Ureter (tissue), 1 donor: Measurements from ENCODE around the gene ODF2L. TPM values are rescaled to one million over a fixed set of nuclear protein-coding genes. Genes with fewer than 3 reads are reported as not detected.
"Not testable (repeated sequence)": the region's sequence is repeated elsewhere in the genome, so short reads cannot be mapped to it uniquely, and the experiment has no call there.

ENCODE experiments used
- DNase-seq: peaks from one replicate; pipeline ENCODE4 v3.0.0-alpha.2; 2020; ENCODE audit warnings: low spot score
- total RNA-seq: library from RNA; stranded (reverse); gene quantifications from one replicate; pipeline ENCODE4 v1.2.4, GENCODE V29; 2023
- donor health status: DM: yes; HTN: yes; CAD: no.

The ODF2L gene
- total RNA-seq, 1 donor from 2014 or later: 60.4 TPM

DNA sequence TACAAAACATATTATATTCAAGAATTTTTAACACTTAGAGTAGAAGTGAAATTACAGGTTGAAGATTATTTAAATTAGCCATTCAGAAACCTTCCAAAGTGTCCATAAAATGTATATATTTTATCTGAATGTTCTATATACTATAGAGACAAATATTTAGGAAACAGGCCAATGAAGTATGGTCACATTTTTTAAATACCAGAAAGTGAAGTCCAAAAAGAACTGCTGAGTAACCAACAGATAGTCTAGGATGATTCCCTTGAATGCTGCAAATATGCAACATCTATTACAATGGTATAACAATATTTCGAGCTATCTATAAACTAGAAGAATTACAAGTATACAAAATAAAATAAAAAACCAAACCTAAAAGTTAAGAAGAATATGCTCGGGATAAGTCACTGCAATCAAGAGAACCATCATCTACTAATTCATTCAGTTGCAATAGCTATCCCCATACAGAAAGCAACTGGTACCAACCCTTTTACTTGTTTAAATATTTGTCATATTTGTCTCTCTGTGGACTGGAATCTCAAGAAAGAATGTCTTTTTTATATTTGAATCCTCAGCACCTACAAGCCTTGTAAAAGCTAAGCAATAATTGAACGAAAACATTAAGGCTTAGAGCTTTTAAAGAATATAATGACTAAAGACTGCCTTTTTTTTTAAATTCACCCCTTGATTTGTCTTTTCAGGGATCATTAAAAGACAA lies 8.1 kb downstream of the ODF2L start:
- no peak for DNase-seq

DNA sequence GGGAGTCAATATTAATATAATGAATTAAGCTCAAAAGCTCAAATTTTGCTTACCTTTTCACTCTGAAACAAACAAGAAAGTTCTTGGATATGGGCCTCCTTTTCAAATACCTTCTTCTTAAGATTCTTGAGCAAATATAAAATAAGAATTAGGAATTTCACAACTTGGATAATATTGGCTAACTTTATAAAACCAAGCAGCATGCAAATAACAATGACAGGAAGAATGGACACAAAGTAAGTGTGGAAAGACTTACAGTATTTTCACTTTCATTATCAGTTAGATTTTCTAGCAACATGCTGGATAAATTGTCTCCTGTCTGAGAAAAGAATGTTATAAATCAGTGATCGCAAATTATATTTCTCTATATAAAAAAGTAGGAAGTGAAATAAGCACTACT lies 13.2 kb downstream of the ODF2L start:
- DNase-seq: no peak

DNA sequence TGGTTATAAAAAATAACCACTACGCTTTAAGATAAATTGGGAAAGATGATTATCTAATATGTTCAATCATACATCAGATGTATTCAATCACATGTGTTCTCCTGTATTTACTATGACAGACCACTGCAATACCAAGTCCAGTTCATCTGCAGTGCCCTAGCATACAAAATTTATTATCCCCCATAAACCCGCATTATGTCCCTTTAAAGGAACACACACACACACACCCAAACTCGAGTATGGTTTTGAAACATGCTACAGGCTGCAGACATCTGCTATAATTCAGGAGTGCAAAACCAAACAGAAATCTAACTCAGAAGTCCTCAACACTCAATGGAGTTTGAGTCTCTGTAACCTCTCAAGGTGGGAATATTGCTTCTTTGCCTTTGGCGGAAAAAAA lies 14.9 kb downstream of the ODF2L start:
- no peak for DNase-seq

DNA sequence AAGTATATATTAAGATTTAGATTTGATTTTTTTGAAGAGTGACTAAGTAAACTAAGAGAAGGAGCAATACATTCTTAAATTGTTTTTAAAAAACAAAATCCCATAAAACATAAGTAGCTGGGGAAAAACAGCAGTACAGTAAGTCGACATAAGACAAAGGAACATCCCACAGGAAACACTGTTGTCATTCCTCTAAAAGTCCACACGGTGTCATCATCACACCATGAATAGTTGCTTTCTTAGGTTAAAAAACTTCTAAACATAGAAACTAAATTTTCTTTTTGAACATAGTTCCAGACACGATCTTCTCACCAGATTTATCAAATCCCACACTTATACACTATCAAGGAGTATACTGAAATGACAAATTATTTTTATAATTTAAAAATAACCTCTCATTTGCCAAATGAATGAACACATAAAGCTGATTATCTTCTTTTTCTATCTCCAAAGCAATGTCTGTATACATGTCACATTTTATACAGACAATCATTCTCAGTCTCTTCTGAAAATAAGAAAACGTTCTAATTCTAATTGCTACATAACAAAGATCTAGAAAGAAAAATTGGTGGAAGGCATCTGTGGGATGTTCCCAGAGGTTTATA lies 15.8 kb downstream of the ODF2L start:
- no peak for DNase-seq

DNA sequence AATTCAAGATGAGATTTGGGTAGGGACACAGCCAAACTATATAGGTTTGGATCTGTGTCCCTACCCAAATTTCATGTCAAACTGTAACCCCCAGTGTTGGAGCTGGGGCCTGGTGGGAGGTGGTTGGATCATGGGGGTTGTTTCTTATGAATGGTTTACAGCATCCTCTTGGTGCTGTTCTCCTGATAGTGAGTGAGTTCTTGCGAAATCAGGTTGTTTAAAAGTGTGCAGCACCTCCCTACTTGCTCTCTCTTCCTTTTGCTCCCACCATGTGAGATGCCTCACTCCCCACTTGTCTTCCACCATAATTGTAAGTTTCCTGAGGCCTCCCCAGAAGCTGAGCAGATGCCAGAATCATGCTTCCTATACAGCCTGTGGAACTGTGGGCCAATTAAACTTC lies 17.3 kb downstream of the ODF2L start:
- DNase-seq: no peak

DNA sequence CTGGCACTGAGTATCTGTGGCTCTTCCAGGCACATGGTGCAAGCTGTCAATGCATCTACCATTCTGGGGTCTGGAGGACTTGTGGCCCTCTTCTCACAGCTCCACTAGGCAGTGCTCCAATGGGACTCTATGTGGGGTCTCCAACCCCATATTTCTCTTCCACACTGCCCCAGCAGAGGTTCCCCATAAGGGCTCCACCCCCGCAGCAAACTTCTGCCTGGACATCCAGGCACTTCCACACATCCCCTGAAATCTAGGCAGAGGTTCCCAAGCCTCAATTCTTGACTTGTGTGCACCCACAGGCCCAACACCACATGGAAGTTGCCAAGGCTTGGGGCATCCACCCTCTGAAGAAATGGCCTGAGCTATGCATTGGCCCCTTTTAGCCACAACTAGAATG lies 18.8 kb downstream of the ODF2L start:
- no peak for DNase-seq

DNA sequence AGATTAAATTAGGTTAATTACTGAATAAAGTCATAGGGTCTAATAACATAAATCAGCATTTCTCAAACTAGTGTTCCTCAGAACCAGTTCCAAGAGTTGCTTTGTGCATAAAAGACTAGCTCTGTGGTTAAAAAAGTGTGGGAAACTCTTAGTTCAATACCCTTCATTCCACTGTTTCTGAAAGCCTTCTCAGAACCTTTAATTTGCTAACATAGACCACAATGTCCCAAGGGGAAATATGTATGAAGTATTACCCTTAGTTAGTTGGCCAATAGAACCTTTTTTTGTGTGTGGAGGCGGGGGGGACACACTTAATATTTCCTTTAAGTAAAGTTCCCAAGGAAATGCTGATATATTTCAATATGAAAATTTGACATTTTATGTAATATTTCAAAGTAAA lies 20.4 kb downstream of the ODF2L start:
- DNase-seq: no peak

DNA sequence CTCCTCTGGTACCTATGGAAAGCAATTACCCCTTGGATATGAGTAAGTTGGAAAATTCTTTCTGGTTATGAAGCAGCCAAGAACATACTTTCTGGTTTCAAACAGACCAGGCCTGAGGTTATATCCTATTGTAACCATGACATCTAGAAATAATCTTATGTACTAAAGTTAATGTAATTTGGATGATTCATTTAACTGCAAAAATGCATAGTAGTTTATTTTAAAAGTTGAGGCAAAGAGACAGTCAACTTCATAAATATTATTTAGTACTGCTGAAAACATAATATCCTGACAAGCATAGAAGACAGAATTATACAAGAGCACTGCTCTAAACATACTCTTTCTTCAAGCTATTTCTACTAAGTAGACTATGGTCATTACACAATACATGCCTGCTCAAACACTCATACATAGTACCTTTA lies 25.5 kb downstream of the ODF2L start:
- DNase-seq: no peak

DNA sequence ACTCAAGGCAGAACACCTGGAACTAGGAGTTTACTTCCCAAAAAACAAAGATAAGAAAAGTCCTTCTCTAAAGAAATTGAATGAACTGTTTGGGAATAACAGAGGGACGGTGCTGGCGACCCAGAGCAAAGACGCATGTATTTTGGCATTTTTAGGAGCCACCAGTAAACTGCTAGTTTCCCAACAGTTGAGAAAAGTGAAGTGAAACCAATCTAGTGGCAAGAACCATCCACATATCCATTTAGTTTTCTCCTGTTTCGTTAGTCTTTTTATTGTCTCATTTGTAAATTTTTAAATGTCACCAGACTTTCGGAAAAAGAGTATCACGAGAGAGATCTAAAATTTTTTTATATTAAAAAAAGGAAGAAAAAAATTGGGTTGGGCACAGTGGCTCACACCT lies 30.2 kb downstream of the ODF2L start:
- DNase-seq: no peak

DNA sequence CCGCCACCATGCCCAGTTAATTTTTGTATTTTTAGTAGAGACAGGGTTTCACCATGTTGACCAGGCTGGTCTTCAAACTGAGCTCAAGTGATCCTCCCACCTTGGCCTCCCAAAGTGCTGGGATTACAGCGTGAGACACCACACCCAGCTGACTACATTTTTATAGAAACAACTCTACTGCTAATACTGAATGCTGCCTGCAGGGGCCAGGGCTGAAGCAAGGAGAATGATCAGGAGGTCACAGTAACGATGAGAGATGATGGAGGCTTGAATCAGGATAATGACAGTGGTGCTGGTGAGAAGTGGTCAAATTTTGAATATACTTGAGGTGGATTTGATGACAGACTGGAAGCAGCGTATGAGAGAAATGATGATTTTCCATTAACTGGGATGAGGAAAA lies 33.3 kb downstream of the ODF2L start:
- no peak for DNase-seq

DNA sequence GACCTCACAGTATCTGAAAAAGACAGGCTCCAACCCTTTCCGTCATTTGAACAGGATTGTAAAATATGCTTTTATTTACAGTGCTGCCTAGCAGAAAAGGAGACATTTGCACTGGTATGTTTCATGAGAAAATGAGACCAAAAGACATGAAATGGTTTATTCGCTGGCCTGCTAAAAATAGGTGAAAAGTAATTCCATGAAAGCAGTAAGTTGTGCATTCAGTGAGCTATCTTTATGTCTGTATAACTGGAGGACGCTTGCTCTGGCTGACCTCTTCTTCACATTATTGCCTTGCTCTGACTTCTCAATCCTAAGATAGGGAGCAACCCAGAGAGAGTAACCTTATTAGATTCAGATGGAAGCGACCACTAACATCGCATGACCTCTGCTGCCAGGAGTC lies 38.3 kb downstream of the ODF2L start:
- DNase-seq: no peak

DNA sequence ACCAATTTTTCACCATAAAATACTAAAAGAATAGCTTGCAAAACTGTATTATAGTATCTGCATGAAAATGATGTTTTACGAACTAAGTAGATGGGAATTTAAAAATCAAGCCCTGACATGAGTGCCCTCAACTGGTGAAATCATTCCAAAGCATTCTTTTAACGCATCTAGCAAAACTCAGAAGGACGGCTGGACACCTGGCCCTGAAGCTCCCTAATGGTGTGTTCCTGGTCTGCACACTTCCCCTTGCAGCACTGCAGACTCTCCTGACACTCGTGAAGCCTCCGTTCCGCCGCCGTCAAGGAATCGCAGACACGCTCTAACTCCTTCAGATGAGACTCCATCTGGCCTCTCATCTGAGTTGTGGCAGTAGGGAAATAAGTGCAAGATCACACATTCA lies 39.9 kb downstream of the ODF2L start:
- no peak for DNase-seq

DNA sequence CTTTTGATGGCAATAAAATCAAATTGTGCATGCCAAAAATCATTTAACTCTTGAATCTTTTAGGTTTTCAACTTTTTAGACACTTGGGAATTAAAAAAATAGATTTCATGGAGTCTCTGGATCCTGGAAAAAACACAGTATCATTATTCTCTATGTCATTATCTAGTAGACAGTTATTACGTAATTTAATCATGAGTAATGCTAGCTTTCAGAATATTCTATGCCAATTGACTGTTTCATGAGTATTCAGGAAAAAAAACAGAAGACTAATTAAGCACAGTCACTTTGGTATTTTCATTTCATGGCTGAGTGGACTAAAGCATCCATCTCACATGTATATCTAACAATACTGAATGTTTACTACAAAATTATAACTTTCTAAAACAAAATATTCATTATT lies 44.0 kb downstream of the ODF2L start:
- DNase-seq: no peak

DNA sequence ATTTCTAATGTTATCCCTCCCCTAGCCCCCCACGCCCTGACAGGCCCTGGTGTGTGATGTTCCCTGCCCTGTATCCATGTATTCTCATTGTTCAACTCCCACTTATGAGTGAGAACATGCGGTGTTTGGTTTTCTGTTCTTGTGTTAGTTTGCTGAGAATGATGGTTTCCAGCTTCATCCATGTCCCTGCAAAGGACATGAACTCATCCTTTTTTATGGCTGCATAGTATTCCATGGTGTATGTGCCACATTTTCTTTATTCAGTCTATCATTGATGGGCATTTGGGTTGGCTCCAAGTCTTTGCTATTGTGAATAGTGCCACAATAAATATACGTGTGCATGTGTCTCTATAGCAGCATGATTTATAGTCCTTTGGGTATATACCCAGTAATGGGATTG lies 45.9 kb downstream of the ODF2L start:
- not testable (repeated sequence) for DNase-seq

DNA sequence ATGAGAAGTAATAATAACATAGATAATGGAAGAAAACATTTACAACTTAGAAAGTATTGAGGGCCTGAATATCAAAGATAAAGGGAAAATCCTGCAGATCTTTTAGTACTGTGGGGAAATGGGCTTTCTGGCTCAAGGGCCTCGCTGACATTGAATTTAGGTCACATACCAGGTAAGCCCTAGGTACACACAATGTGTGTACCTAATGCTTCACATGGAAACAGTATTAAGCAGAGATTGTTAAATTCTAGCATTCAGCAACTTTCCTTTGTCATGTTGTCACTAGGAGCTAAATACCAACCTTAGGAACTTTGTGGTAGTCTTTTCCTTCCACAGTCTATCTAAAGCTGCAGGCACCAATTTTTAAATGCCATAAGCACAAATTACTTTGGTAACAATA lies 49.7 kb downstream of the ODF2L start:
- DNase-seq: no peak

DNA sequence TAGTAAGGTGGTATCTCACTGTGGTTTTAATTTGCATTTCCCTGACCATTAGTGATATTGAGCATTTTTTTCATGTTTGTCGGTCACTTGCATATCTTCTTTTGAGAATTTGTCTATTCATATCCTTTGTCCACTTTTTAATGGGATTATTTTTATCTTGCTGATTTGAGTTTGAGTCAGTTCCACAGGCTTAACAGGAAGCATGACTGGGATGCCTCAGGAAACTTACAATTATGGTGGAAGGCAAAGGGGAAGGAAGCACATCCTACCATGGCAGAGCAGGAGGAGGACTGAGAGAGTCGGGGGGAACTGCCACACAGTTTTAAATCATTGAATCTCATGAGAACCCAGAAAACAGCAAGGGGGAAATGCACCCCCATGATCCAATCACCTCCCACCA lies 51.1 kb downstream of the ODF2L start:
- no peak for DNase-seq

DNA sequence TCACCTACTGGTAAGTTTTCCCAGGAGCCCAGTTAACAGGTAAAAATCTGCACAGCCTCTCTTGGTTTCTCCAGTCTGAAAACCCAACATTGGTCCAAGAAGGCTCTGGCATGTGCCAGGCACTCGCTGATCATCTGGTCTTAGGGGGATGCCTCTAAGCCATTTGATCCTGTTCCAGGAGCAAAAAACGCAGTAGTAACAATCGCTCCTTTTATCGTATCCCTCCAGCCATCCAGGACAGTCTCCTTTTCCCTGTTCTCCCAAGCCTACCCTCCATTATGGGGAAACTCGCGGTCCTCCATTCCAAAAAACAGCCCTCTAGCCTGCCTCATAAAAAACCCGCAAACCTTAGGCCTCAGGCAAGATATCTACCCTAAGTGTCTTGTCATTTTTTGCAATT lies 56.2 kb downstream of the ODF2L start:
- no peak for DNase-seq

DNA sequence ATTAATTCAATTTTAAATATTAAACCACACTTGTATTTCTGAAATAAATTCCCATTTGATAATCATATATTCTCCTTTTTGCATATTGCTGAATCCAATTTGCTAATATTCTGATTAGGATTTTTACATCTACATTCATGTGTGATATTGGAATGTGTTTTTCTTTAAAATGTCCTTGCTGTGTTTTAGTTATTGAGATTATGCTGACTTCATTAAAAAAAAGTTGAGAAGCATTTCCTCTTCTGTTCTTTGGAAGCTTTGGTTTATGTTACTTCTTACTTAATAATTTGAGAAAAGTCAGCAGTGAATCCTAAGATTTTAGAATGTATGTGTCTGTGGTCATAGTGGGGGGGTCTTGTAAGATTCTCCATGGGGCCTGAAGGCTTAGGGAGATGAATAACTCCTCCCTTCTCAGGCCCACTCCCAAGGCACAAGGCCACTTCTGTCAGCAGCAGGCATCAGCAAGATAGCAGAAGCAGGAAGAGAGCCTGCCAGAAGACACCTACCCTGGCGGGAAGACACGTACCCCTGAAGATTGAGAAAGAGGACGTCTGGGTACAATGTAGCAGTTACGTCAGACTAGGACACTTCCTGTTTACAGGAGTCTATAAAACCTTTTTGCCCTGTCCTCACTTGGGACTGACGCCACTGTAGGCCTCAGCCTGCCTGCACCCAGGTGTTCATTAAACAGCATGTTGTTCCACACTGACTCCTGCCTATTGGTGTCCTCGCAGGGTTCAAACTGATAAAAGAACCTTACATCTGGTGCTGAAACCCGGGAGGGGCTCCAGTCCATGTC lies 56.9 kb downstream of the ODF2L start:
- no peak for DNase-seq

DNA sequence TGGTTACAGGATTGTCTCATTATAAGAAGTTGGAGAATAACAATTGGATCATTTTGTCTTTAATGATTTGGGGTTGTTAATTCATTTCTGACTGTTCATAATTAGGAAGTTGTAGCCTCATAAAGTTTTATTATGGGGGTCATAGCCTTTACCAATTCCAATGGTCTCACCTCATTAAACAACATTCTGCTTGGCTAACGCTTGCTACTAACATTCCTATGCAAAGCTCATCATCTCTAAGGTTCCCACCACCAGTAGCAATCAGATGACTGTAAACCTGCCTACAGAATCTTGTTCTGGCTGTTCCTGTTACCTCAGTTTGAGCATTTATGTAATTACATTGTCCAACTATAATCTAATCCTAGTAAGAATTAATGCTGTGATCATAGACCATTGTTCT lies 60.2 kb downstream of the ODF2L start:
- no peak for DNase-seq

DNA sequence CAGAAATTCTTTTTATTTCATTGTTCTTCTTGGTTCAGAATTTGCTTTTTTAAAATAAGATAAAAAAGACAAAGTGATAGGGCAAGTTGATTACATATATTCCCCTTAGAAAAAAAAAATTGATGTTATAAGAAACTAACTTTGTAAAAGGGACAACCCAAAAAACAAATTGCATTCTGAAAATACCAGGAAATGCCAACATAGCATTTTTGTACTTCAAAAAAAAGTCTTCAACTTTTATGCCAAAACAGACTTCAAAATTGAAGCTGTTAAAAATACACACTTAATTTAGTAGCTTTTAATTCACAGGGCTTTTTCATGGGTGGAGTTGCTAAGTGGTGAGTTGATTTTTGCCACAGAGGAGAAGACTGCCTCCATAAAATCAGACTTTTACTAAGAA lies 70.9 kb downstream of the ODF2L start:
- no peak for DNase-seq

DNA sequence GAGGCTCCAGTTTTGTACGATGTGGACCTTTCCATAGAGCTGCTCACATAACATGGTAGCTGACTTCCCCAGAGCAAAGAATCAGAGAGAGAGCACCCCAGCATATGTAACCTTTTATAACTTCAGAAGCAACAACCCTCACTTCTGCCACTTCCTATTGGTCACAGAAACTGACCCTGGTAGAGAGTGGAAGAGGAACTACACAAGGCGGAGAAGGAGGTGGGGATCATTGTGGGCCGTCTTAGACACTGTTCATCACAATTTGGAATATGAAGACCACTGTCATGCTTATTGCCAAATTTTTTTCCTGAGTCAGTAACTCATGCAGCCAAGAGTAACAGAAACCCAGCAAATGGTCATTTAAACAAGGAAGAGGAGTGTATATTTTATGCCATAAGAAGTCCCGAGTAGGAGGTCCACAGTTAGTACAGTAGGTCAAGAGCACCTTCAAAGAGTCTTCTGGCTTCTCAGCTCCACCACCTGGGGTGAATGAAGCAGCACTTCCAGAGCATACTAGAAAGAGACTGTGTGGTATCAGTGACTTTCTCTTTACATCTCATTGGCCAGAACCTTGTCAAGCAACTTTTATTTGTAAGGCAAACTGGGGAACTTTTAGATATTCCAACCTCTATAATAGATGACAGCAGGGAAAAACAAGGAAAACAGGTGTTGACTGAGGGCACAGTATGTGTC lies 71.8 kb downstream of the ODF2L start:
- DNase-seq: no peak

DNA sequence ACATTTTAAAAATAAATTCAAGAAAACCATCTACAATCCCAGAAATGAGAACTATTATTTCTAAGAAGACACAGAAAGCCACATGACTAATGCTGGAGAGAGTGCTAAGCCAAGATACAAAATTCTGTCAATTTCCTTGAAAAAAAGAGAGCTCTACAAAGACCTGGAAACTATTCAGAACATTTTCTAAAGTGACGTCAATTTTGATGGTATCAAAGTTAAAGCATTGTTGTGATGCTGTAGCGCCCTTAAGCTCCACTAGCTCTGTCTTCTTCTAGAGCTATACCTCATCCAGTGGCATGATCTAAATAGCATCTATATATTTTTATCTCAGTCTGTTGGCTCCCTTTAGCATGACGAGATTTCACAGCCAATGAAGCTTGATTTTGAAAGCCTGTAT lies 73.9 kb downstream of the ODF2L start:
- no peak for DNase-seq

DNA sequence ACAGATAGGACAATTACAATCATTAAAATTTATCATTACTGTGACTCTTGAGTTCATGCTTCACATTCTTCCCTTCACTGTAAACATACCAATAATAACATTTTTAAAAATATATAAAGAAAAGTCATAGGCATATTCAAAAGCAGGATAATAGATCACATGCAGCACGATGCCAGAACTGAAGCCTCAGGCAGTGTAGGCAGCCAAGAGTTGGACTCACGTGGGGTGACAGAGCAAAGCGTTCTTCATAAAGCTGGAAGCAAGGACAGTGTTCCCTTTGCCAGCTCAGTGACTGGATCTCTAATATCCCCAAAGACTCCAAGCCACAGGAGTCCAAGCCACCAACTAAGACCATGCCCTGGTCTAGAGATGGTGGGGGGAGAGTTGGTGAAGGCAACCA lies 77.7 kb downstream of the ODF2L start:
- no peak for DNase-seq
